GM21786 (cell line): ENCODE results near the gene BBX.
A peak's percentile ranks its signal among the peaks of the same experiment; 100 is the strongest.

Source experiments
- ATAC-seq: cut with Tn5 transposase; IDR thresholded peaks from one replicate; pipeline ENCODE4 v1.9.1; 2021; ENCODE audit not compliant: unreplicated experiment

Gene BBX

DNA sequence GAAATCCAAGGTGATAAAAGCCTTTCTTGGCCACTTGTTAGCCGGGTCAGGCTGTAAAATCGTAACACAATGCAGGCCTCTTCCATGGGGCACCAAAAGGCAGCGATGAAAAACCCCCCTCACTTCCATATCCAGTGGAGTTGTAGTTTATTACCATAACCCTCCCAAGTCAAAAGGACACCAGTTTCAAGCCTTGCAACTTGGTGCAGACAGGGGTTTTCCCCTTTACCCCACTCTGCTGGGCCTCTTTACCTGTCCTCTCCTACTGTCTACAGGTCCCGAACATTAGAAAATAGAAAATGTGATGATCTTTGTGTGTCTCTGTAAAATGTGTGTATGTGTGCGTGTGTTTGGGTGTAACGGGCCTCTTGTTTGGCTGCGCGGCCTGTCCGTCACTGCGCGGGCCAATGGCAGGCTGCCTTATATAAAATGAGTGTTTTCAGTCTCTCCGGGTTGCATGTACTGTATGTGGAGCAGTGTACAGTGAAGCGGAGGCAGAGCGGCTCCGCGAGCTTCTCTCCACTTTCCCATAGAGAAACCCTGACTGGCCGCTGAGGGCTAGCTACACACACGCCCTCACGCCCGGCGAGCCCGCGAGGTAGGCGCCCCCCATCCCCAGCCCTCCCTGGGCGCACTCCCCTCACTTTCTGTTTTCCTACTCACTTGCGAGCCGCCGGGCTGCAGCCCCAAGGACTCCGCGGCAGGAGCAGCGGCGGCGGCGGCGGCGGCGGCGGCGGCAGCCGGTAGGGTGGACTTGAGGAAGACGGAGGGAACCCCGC, at the start of gene BBX:
Gene BBX (plus strand): TSS at position 453 of the 779 bp plus-strand sequence. CDS start 187,499 bp downstream, outside the sequence.
- peak; percentile 92 for ATAC-seq

DNA sequence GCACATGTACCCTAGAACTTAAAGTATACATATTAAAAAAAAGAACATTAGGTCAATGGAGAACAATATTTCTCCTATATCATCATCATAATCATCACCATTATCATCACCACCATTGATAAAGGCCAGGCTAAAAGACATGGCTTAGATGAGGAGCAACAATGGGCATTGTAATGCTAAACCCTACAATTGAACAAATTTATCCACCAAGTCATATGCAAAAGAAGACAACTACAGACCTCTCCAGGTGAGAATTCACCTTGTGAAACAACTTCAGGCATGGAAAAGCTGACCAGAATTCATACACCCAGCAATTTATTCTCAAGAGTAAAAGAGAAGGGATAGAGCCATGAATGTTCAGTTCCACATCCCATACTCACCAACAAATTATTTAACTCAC, 46.3 kb upstream of the BBX start:
- ATAC-seq: no peak

DNA sequence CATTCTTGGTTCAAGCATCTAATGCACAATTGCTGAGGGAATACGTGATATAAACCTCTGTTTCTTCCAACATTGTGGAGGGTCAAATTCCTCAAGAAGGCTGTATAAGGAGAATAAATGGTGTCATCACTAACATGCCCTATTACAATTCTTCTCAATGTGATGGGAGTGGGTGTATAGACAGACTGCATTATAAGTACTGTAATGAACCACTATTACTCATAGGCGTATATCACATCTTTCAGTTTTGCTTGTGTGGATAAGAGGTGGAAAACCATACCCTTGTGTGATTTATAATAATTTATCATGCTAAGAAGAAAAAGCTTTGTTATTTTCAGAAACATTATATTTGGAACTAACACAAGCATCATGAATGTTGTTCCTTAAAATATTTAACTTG, 35.3 kb upstream of the BBX start:
- no peak for ATAC-seq

DNA sequence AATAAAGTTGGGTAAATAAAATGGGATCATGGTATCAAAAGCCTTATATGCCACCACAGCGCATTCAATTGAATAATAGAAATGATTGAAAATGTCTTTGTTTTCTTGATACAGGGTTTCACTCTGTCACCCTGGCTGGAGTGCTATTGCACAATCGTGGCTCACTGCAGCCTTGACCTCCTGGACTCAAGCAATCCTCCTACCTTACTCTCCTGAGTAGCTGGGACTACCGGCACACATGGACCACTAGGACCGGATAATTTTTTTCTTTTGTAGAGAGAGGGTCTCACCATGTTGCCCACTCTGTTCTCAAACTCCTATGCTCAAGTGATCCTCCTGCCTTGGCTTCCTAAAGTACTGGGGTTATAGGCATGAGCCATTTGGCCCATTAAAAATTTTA, 33.8 kb upstream of the BBX start:
- no peak for ATAC-seq

DNA sequence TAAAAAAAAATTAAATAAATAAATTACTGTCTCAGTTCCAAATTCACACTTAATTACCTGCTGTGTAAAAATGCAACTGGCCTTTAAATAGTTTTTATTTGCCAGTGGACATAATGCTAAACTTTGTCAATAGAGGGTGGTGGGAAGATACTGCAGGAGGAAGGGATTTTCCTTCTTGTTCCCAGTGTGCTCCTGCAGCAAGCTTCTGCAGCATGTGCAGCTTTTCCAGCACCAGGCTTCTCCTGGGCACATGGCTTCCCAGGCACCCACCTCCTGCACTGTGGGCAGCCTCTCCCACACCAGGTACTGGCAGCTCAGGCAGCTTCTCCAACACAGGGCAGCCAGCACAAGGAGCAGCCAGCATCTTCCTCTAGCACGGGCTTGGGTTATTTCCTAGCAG, 29.6 kb upstream of the BBX start:
- no peak for ATAC-seq

DNA sequence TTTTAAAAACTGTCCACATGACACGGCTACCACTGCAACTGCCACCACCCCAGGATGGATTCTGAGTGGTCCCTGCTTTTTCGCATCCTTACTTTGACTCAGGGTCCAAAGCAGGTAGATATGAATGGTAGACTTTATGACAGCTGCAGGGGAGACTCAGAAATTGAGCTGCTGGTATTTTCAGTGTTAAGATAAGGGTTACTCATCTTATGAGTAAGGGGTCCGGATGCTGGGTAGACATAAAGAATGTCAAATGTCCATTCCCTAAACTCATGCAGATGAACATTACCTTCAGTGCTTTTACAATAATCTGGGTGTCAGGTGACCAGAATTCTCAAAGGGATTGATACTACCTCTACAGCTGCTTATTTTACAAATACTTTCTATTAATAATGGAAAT, 25.9 kb upstream of the BBX start:
- no peak for ATAC-seq

DNA sequence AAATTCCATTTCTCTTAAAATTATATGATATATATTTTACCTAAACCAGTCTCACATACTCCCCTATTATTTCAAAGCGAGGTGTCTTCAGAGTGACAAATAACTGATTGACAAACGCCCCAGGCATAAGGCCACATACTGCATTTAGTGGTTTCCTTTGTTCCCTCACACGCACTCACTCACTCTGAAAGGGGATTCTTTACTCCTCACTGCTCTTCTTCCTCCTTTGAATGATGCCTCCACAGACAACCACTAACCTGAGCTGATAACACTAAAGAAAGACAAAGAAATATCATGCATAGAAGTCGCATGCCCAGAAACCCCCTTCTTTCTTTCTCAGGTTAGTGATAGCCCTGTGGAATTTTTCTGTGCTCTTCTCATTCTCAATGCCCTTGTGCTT, 24.1 kb upstream of the BBX start:
- no peak for ATAC-seq

DNA sequence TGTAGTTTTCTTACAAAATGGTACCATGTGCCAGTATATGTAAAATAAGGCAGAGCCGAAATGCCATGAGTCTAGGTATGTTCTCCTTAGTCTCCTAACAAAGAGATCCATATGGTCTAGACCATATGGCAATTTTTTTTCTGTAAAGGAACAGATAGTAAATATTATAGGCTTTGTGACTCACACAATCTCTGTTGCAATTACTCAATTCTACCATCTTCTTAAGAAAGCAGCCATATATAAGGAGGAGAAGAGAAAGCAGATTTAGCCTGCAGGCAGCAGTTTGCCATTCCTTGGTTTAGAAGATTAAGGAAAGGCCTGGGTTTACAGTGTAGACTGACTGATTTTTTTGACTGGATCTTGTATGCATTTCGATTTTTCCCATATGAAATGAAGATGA, 16.3 kb upstream of the BBX start:
- ATAC-seq: no peak

DNA sequence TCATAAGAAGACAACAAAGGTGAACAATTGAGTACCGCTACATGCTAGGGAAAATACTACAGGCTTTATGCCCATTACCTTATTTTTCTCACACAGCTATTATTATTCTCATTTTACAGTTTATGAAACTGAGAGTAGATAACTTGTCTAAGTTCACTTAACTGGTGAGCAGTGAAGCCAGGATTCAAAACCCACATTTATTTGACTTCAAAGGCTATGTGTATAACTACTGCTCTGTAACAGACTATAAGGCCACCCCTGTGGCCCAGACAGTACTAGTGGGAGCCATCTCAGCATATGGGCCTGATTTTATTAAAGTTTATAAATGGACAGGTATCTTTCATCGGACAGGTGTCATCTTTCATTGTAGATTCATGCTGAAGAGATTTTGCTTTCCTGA, 14.4 kb upstream of the BBX start:
- ATAC-seq: no peak

DNA sequence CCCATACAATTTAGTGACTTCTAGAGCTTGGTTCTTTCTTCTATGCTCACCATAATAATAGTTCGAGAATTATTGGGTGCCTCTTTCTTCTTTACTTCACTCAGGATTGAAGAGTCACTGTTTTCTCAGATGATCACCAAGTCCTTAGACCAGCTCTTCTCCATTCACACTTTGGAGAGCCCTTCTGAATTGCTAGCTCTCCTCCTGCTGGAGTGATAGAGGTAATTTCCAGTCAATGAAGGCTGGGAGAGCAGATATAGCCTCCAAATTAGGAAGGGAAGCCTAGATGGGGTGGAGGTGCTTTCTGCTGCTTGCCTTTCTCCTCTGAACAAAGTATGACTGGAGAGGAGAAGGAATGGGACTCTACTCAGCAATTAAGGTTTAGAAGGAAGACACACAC, 10.7 kb upstream of the BBX start:
- no peak for ATAC-seq

DNA sequence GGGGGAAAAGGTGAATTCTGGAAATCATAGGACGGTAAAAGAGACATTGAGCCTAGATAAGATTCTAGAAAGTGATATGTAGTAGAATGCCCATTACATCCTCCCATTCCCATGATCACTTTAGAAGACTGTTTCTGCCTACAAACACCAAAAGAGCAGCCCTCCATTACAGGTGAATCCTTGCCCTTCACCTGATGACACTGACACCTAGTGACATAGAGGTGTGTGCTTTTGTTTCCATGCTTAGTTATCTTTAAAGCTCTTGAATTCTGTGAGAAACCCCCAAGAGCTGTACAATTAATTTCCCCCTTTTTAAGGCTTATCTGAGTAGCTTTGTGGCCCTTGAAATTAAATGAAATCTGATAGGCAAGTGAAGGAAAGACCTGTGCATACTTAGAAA, 8.3 kb upstream of the BBX start:
- no peak for ATAC-seq

DNA sequence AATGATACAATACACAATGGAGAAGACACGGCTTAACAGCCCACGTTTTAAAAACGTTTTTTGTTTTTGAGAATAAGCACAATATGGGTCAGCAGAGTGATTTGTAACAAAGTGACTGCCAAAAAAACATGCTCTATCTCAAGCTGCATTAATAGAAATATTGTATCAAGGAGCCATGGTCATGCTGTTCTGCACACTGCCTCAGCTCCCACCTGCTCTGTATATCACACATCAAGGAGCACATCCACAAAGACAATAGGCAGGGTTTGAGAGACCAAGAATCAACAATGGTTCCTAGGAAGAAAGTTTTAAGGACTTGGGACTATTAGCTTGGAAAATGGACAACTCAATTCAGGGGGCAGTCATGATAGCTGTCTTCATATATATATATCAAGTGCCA, 6.3 kb upstream of the BBX start:
- no peak for ATAC-seq

DNA sequence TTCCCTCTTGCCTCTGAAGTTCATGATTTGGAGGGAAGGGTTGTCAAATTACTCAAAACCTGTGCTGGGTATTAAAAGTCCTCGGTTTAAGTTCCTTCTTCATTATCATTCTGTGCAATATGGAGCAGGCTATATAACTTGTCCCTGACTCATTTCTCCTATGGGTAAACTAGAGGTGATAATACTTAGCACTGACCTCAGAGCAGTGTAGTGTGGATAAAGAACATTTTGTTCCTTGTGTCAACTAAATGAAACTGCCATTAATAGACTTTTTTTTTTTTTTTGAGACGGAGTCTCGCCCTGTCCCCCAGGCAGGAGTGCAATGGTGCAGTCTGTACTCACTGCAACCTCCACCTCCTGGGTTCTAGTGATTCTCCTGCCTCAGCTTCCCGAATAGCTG, 2.2 kb upstream of the BBX start:
- no peak for ATAC-seq

DNA sequence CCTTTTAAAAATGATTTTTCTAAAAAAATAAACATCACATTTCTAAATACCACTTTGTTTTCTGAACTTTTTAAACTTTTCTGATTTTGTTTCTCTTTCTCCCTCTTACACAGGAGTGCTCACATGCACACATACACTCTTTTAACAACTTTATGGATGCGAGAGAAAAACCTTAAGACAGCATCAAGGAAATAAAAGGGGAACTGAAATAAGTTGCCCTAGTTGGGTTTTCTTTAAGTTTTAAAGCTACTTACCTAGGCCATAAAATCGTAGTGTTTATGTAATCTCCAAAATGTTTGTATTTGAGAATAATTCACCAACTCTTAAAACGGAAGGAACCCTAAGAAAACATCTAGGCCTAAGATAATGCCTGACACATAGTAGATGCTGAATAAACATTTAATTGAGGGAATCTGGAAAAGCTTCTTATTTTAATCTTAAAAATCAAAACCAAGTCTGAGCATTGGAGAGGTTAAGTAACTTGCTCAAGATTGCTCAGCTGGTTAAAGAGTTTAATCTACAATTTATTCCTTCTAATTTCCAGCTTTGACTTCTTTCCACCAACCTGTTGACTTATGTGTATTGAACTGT, 1.2 kb upstream of the BBX start:
- no peak for ATAC-seq

DNA sequence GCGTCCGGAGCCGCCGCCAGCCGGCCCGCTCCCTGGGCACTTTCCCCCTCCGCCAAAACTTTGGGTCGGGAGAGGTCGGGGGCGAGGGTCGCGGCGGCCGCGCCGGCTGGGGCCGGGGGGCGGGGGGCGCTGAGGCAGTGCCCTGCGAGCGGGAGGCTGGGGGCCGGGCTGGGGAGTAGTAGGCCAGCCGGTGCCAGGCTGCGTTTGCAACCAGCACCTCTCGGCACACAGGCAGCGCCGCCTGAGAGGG, 452 bp downstream of the BBX start:
- peak; percentile 15 for ATAC-seq

DNA sequence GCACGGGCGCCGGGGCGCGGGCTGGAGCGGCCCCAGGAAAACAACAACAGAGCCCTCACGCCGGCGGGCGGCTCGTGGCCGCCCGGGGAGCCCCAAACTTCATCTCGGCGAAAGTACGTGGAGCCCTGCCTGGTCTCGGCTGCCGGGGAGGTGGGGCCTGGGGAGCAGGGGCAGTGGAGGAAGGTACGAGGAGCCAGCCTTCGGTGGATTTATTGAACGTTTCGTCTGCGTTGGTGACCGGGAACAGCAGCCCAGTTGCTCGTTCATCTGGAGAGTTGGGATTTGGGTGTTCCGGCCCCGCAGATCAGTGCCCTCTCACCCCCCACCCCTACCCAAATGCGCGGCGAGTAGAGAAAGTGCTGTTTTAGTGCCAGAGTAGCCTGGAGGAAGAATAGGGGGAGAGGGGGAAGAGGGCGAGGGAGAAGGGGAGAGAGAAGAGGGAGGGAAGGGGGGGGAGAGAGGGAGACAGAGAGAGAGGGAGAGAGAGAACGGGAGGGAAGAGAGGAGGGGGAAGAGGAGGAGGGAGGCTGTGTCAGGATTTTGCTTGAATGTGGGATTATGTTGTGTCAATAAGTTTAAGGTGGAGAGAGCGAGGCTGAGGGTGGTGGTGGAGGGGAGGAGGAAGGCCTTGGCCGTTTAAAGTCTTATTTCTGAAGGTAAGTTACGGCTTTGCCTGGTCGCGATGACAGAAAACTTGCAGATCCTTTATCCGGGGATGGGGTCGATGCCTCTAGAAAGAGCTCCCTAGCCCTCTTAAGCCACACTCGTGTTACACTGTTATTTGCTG, 970 bp downstream of the BBX start:
- peak; percentile 16 for ATAC-seq

DNA sequence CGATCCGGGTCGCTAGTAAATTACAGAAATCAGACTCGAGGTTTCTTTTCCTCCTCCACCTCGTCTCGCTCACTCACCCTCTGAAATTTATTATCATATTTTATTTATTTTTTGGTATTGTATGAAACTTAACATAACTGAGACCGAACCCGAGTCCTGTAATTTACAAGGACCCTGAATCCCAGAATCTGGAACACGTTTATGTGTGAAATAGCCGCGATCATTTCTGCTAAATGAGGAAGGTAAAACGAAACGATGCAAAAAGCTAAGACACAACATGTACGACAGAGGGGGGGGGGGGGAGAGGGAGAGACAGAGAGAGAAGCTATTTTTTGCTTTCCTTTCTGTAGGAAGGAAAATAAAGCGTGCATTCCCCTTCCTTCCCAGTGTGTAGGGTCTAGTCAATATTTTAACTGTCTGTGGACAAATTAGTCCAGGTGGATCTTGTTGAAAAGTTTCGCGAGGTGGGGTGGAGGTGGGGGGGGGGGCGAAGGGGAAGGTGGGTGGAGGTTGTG, 1.6 kb downstream of the BBX start:
- ATAC-seq: no peak

DNA sequence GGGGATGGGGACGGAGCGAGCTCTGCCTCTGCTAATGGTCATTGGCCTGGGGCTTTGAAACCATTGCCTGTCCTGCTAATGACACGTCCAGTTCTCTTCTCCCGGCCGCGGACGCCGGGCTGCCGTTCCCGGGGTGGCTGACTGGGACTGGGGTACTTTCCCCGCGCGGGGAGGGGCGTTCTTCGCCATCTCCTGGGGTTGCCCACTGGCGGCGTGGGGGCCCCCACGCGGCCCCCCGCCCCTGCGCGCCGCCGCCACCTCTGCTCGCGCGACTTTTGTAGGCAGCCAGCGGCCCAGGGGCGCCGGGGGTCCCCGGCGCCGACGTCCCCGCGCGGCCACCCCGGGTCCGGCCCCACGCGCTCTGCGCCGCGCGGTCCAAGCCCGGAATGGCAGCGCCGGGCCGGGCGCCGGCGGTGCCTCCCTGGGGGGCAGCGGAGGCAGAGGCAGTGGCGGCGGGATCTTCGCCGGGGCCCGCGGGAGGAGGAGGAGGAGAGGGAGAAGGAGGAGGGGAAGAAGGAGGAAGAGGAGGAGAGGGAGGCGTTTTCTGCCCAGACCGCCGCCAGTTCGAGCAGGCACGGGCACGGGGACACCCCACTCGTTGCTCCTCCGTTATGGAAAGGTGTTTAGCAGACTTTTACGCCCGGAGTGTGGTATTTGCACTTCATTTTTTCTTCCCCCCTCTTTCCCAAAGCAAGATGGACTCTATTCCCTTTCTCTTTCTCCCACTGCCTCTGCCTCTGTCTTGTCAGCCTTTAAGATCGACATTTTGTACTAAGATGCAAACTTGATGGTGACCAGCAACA, 2.3 kb downstream of the BBX start:
- ATAC-seq: no peak

DNA sequence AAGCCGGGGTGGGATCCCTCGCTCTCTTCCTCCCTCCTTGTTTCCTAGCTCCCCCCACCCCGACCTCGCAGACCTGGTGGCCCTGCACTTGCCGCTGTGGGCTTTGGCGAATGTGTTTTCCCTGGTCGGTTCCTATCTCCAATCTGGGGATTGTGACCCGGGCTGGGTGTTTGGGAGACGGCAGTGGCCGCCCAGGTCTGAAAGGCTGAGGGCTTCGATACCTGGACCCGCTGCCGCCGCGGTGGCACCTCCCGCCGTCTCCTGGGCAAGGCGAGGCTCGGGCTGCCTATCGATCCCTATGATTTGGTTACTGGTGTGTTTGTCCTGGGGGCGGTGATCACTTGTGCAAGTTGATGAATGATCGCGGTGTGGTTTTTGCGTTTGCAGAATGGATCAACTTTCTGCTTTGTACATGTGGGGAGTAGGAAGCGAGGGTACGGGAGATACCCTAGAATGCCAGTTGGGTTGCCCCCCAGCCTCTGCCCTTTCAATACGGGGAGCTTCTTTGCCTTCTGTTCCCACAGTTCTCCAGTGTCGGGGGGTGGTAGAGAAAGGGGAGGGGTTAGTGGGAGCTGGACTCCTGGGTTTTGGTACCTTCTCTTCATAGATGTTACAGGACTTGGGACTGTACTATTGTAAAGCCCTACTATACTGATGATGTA, 3.0 kb downstream of the BBX start:
- ATAC-seq: no peak

DNA sequence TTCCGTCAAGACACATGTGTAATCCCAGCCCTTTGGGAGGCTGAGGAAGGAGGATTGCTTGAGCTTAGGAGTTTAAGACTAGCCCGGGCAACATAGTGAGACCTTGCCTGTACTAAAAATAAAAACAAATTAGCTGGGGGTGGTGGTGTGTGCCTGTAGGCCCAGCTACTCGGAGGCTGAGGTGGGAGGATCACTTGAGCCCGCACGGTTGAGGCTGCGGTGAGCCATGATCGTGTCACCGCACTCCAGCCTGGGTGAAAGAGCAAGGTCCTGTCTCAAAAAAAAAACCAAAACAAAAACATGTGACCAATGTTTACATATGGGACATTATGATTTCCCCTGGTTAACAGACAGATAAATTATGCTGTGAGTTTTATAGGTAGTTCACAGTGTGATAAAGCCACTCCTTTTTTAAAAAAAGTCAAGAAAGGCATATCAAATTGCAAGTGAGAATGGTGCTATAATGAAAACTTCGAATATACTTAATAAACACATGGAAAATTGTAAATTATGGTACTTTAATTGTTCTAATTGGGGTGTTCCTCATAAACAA, 9.2 kb downstream of the BBX start:
- ATAC-seq: no peak

DNA sequence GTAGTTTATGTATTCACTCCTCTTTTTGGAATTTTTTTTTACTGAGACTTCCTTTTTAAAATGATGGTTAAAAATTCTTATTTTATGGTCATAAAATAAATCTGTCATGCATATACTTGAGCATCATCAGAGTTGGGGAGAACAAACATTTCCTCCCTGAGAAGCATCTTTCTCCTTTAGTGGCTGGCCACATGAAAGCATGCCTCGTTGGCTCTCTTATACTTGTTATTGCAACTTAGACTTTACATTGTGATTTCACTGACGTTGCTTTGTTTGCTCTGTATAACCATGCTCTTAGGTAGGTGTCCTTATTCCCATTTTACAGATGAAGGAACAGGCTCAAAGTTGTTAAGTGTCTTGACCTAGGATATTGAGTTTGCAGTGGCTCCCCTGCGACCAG, 18.1 kb downstream of the BBX start:
- no peak for ATAC-seq
